ENCODE results near the gene GNAI1. TPM values are rescaled to one million over a fixed set of nuclear protein-coding genes. Genes with fewer than 3 reads are reported as not detected.

Gene GNAI1
- polyA plus RNA-seq, 2 of the 4 experiments (the other 2 are of a cell fraction): 46.3 to 96.3 TPM

- FAIRE-seq (no peak), DNase-seq (ENCODE audit: low read depth in 1 of 2, low spot score in 1 of 2) (no peak), ATAC-seq (no peak)
- H3K9me3 ChIP-seq: 0 out of 3 replicates have a peak, but pooled peaks cover 3% of the 10 kb centered on the region
- no peak overlapping the region for H3K27ac ChIP-seq
- TF ChIP-seq, protein P1, sequence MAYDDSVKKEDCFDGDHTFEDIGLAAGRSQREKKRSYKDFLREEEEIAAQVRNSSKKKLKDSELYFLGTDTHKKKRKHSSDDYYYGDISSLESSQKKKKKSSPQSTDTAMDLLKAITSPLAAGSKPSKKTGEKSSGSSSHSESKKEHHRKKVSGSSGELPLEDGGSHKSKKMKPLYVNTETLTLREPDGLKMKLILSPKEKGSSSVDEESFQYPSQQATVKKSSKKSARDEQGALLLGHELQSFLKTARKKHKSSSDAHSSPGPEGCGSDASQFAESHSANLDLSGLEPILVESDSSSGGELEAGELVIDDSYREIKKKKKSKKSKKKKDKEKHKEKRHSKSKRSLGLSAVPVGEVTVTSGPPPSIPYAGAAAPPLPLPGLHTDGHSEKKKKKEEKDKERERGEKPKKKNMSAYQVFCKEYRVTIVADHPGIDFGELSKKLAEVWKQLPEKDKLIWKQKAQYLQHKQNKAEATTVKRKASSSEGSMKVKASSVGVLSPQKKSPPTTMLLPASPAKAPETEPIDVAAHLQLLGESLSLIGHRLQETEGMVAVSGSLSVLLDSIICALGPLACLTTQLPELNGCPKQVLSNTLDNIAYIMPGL (CRISPR knock-in tag; IDR thresholded peaks at IDR 0.05; ENCODE audit: borderline replicate concordance): no peak
- TF ChIP-seq TFCP2L1 (CRISPR knock-in tag; IDR thresholded peaks at IDR 0.05): no peak
- no peak for TF ChIP-seq ATOH8 (CRISPR knock-in tag; IDR thresholded peaks at IDR 0.05; ENCODE audit: low read depth)
- TF ChIP-seq RFX5 (IDR thresholded peaks at IDR 0.05): no peak
- no peak for TF ChIP-seq GATA3 (IDR thresholded peaks at IDR 0.05; ENCODE audit: borderline replicate concordance)
- TF ChIP-seq KDM5A (IDR thresholded peaks at IDR 0.05): no peak
- no peak for TF ChIP-seq CBX2 (IDR thresholded peaks at IDR 0.05; ENCODE audit: borderline replicate concordance, low read depth)
- TF ChIP-seq NFE2L2 (conservative IDR thresholded peaks at IDR 0.05; ENCODE audit: low read length): no peak
- TF ChIP-seq ELK1 (IDR thresholded peaks at IDR 0.05; ENCODE audit: low read depth, low read length): no peak
- no peak for TF ChIP-seq CTCF (IDR thresholded peaks at IDR 0.05)
- TF ChIP-seq HEYL (CRISPR knock-in tag; IDR thresholded peaks at IDR 0.05): no peak
- H3K4me2 ChIP-seq: no peak overlapping the region
- H3K4me3 ChIP-seq: no peak overlapping the region
- 82% methylated on average over 4 of the region's 4 CpGs for WGBS (ENCODE audit: missing lambda C conversion rate)
- ChIA-PET CTCF (interaction anchor here (1.3 to 2.5 kb wide), 2 partner anchors 13 to 314 kb away, joined by 3 to 6 read pairs; no protein-coding TSS in a partner anchor), POLR2A (no interaction called here)
- H3K4me1 ChIP-seq: no peaks in the 10 kb centered on the region
These were observed 20.5 kb upstream of the GNAI1 start for GRCh38 chr7:80114159-80114558.

DNA sequence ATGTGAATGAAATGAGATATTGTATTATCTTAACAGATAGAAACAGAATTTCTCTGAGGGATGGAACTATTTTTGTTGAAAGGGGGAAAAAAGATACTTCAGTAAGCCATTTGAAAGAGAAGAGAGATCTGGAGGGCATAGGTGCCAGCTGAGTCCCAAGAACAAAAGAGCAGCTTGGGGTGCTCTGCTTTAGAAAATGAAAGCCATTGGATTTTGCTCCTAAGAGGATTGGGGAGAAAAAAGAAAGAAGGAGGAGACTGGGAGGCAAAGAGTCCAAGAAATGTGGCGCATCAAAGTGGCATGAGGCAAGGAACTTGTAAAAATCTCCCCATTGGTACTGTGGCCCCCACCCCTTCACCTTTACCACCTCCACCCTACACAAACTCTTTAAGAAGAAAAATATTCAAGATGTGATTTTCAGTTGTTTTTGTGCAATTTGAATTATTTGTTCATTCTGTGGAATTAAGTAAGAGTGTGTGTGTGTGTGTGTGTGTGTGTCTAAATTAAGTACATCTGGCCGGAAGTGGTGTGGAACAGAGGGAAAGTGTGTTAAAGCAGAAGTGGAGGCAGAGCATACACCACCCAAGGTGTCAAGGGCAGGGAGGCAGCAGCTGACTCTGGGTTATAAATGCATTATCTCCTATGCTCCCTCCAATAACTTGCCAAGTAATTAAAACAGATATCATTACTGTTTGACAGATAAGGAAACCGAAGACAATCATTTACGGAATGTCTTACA lies 9.9 kb upstream of the GNAI1 start:
- Histone ChIP-seq H3K27ac (no peak overlapping the region), H3K4me3 (no peak overlapping the region), H3K4me2 (no peak overlapping the region), H3K9me3 (no peaks in the 10 kb centered on the region), H3K4me1 (no peaks in the 10 kb centered on the region)
- TF ChIP-seq BHLHE40 (IDR thresholded peaks at IDR 0.05; ENCODE audit: low read depth, low read length) (no peak), HOXA7 (CRISPR knock-in tag; IDR thresholded peaks at IDR 0.05) (no peak), KDM1A (IDR thresholded peaks at IDR 0.05; ENCODE audit: low read depth) (no peak), ZFP36 (IDR thresholded peaks at IDR 0.05; ENCODE audit: borderline replicate concordance, partially characterized antibody) (no peak), MYC (IDR thresholded peaks at IDR 0.05; ENCODE audit: borderline replicate concordance, low read length) (no peak), HOXB13 (CRISPR knock-in tag; IDR thresholded peaks at IDR 0.05; ENCODE audit: low read depth) (no peak), RNF2 (IDR thresholded peaks at IDR 0.05; ENCODE audit: borderline replicate concordance, low read depth) (no peak), ATOH8 (CRISPR knock-in tag; IDR thresholded peaks at IDR 0.05; ENCODE audit: low read depth) (no peak), EP300 (IDR thresholded peaks at IDR 0.05) (no peak), CTCF (IDR thresholded peaks at IDR 0.05) (no peak), CEBPB (IDR thresholded peaks at IDR 0.05) (no peak), FOSL2 (IDR thresholded peaks at IDR 0.05) (no peak), FOSL2 (CRISPR knock-in tag; IDR thresholded peaks at IDR 0.05) (no peak), RFX5 (IDR thresholded peaks at IDR 0.05) (no peak)
- DNase-seq (ENCODE audit: low read depth in 1 of 2, low spot score in 1 of 2) (no peak), FAIRE-seq (no peak), ATAC-seq (no peak)
- CTCF ChIA-PET: no interaction called here
- 76% methylated on average over 4 of the region's 4 CpGs for WGBS (ENCODE audit: missing lambda C conversion rate)
- POLR2A ChIA-PET: no interaction called here

Data from A549 (cell line).